Measurements from ENCODE around the gene BCO1. TPM values are rescaled to one million over a fixed set of nuclear protein-coding genes. Genes with fewer than 3 reads are reported as not detected.

The BCO1 gene
- total RNA-seq, 3 donors from 2014 or later (not counting 1 experiment from before 2014, with no cell fraction given), result not detected

- Mint-ChIP-seq H3K4me1 (no peaks in the 10 kb centered on the region), H3K27ac (no peak overlapping the region), H3K4me3 (no peak overlapping the region), H3K27me3 (ENCODE audit: low read depth in 2 of 2) (peaks cover 0 to 3% of the 10 kb centered on the region in 2 donors), H3K9me3 (peaks cover 0 to 4% of the 10 kb centered on the region in 2 donors), H3K36me3 (no peaks in the 10 kb centered on the region)
- Histone ChIP-seq H3K4me3 (ENCODE audit: low read length) (no peak overlapping the region), H3K4me1 (ENCODE audit: control insufficient read depth, insufficient read depth, low read length) (no peaks in the 10 kb centered on the region), H3K9me3 (ENCODE audit: control insufficient read depth, insufficient read depth, low read length) (no peaks in the 10 kb centered on the region), H3K27ac (ENCODE audit: low read length) (no peak overlapping the region), H3K27me3 (ENCODE audit: control insufficient read depth, insufficient read depth, low read length) (no peaks in the 10 kb centered on the region), H3K36me3 (ENCODE audit: control insufficient read depth, insufficient read depth, low read length) (no peaks in the 10 kb centered on the region)
- DNase-seq (no peak), ATAC-seq (no peak)
- no peak for TF ChIP-seq CTCF (IDR thresholded peaks at IDR 0.05)
- intact Hi-C loops (cut with micrococcal nuclease), result no loop called here
- WGBS (ENCODE audit: insufficient coverage), result 87% methylated on average over 5 of the region's 5 CpGs
These were observed 27.4 kb downstream of the BCO1 start for GRCh38 chr16:81265658-81266451.

- Histone ChIP-seq H3K36me3 (ENCODE audit: control insufficient read depth, insufficient read depth, low read length) (no peaks in the 10 kb centered on the region), H3K27ac (ENCODE audit: low read length) (no peak overlapping the region), H3K27me3 (ENCODE audit: control insufficient read depth, insufficient read depth, low read length) (no peaks in the 10 kb centered on the region), H3K9me3 (ENCODE audit: control insufficient read depth, insufficient read depth, low read length) (no peaks in the 10 kb centered on the region), H3K4me1 (ENCODE audit: control insufficient read depth, insufficient read depth, low read length) (no peaks in the 10 kb centered on the region), H3K4me3 (ENCODE audit: low read length) (no peak overlapping the region)
- no peak overlapping the region for H3K4me3 Mint-ChIP-seq
- peaks cover 0 to 3% of the 10 kb centered on the region in 2 donors for H3K27me3 Mint-ChIP-seq (ENCODE audit: low read depth in 2 of 2)
- no peak overlapping the region for H3K27ac Mint-ChIP-seq
- 53% methylated on average over 6 of the region's 7 CpGs for WGBS (ENCODE audit: insufficient coverage)
- H3K9me3 Mint-ChIP-seq, result peaks cover 0 to 4% of the 10 kb centered on the region in 2 donors
- intact Hi-C loops (cut with micrococcal nuclease), result no loop called here
- no peak for TF ChIP-seq CTCF (IDR thresholded peaks at IDR 0.05)
- H3K36me3 Mint-ChIP-seq, result no peaks in the 10 kb centered on the region
- no peaks in the 10 kb centered on the region for H3K4me1 Mint-ChIP-seq
- ATAC-seq (no peak), DNase-seq (no peak)
These were observed 28.2 kb downstream of the BCO1 start for GRCh38 chr16:81266680-81267095.

- DNase-seq (no peak), ATAC-seq (no peak)
- Mint-ChIP-seq H3K9me3 (peaks cover 0 to 4% of the 10 kb centered on the region in 2 donors), H3K4me1 (no peaks in the 10 kb centered on the region), H3K36me3 (no peaks in the 10 kb centered on the region), H3K27ac (no peak overlapping the region), H3K4me3 (no peak overlapping the region), H3K27me3 (ENCODE audit: low read depth in 2 of 2) (peaks cover 0 to 3% of the 10 kb centered on the region in 2 donors)
- WGBS (ENCODE audit: insufficient coverage), result 93% methylated on average over 5 of the region's 5 CpGs
- intact Hi-C loops (cut with micrococcal nuclease), result no loop called here
- H3K27me3 ChIP-seq (ENCODE audit: control insufficient read depth, insufficient read depth, low read length), result no peaks in the 10 kb centered on the region
- no peak for TF ChIP-seq CTCF (IDR thresholded peaks at IDR 0.05)
- no peaks in the 10 kb centered on the region for H3K36me3 ChIP-seq (ENCODE audit: control insufficient read depth, insufficient read depth, low read length)
- no peaks in the 10 kb centered on the region for H3K9me3 ChIP-seq (ENCODE audit: control insufficient read depth, insufficient read depth, low read length)
- H3K4me1 ChIP-seq (ENCODE audit: control insufficient read depth, insufficient read depth, low read length), result no peaks in the 10 kb centered on the region
- H3K4me3 ChIP-seq (ENCODE audit: low read length), result no peak overlapping the region
- H3K27ac ChIP-seq (ENCODE audit: low read length), result no peak overlapping the region
These were observed 30.0 kb downstream of the BCO1 start for GRCh38 chr16:81268509-81268908.
